ENCODE data around the gene ARHGAP20.

GRCh38 chr11:110715541-110715940 is 3.3 kb upstream of the ARHGAP20 start:
- no peak for TF ChIP-seq EZH2 (IDR thresholded peaks at IDR 0.05; ENCODE audit: insufficient read depth, poor library complexity, severe bottlenecking)
- no peak for TF ChIP-seq EZH2phosphoT487 (IDR thresholded peaks at IDR 0.05; ENCODE audit: insufficient read depth, low read depth)

All from GM23248 (cell line).